Fibroblast of lung (primary cell): ENCODE results near the gene FGGY.

Experiments
- CTCF ChIP-seq, 2 donors: IDR thresholded peaks in 1 of 2; conservative IDR thresholded peaks in 1 of 2; 1 replicate in 1 of 2; 2 replicates in 1 of 2; pipeline ENCODE4 v1.5.1; 2011 to 2012; ENCODE audit warnings: low read length in 2 of 2, control low read depth in 1 of 2, inconsistent platforms in 1 of 2, low read depth in 1 of 2, mild to moderate bottlenecking in 1 of 2
- EZH2 ChIP-seq: IDR thresholded peaks from 2 replicates; pipeline ENCODE4 v1.5.1; 2012; ENCODE audit warnings: low read length, control low read depth, mild to moderate bottlenecking; ENCODE audit errors: missing control alignments

GRCh38 chr1:59689730-59690129 lies 392.8 kb downstream of the FGGY start:
- no peak for TF ChIP-seq CTCF (conservative IDR thresholded peaks at IDR 0.05 in 1 of 2, IDR thresholded peaks at IDR 0.05 in 1 of 2; ENCODE audit: low read depth in 1 of 2, low read length in 2 of 2)
- no peak for TF ChIP-seq EZH2
